Fibroblast of pulmonary artery (primary cell): Measurements from ENCODE around the gene PTPRN2.
"Not testable (repeated sequence)": the region's sequence is repeated elsewhere in the genome, so short reads cannot be mapped to it uniquely, and the experiment has no call there.

Experiments used
- DNase-seq: peaks from one replicate; pipeline ENCODE4 v3.0.0-alpha.2; 2010; ENCODE audit warnings: low read depth
- H3K4me3 ChIP-seq: replicated peaks from 2 replicates; pipeline ENCODE4 v1.5.1; 2011; ENCODE audit warnings: low read depth, mild to moderate bottlenecking, control low read depth, low read length, moderate library complexity
- TF ChIP-seq, protein P1 (sequence below): IDR thresholded peaks from 2 replicates; pipeline ENCODE4 v1.5.1; 2011; ENCODE audit warnings: mild to moderate bottlenecking, control low read depth, low read length, inconsistent platforms; ENCODE audit errors: missing control alignments

Gene PTPRN2

DNA sequence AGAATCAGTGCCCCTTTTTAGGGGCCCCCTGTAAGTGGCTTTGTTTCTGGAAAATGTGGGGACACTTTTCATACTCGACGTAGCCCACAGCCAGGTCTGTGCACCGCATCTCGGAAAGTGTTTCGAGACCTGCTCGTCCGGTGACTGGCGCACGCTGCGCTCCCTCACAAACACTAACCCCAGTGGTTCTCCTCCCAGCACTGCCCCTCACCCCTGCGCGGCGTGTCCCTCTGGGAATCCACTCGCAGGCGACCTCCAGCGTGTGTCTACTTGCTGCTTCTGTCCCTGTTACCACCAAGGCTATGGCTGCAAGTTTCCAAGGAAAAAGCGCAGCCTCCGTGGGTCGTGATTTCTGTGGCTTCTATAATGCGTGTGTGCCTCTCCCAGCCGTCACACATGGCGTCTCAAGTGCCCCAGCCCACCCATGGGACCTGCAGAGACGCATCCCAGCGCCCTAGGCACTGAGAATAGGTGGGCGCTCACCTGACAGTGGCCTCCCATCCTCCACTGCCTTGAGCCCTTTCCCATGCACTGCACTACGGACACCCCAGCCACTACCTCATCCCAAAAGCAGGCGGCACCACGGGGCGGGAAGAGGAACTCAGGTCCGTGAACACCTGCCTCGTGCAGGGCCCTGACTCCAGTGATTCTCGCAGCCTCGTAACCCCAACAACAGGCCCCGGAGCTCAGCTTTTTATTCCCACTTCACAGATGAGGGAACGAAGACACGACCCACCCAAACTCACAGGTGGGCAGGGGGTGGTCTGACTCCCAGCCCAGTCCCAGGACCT is 49.3 kb downstream of the PTPRN2 start:
- TF ChIP-seq, protein P1, sequence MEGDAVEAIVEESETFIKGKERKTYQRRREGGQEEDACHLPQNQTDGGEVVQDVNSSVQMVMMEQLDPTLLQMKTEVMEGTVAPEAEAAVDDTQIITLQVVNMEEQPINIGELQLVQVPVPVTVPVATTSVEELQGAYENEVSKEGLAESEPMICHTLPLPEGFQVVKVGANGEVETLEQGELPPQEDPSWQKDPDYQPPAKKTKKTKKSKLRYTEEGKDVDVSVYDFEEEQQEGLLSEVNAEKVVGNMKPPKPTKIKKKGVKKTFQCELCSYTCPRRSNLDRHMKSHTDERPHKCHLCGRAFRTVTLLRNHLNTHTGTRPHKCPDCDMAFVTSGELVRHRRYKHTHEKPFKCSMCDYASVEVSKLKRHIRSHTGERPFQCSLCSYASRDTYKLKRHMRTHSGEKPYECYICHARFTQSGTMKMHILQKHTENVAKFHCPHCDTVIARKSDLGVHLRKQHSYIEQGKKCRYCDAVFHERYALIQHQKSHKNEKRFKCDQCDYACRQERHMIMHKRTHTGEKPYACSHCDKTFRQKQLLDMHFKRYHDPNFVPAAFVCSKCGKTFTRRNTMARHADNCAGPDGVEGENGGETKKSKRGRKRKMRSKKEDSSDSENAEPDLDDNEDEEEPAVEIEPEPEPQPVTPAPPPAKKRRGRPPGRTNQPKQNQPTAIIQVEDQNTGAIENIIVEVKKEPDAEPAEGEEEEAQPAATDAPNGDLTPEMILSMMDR, result no peak
- DNase-seq, result no peak
- H3K4me3 ChIP-seq, result no peak overlapping the region

DNA sequence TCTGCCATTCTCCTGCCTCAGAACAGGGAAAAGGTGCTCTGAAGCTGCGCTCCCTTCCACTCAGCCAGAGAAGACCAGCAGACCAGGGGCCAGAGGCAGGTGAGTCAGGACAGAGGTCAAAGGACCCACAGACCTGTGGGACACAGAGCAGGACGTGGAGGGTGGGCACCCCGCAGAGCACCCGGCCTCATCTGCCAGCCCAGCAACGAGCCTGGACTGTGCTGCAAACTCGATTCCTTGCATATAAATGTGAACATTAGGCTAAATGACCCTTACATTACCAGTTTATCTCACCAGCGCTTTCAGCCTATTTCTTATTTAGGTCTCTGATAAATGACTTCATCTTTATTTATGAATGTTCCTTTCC is 50.1 kb downstream of the PTPRN2 start:
- TF ChIP-seq, protein P1, result no peak
- H3K4me3 ChIP-seq, result no peak overlapping the region
- no peak for DNase-seq

DNA sequence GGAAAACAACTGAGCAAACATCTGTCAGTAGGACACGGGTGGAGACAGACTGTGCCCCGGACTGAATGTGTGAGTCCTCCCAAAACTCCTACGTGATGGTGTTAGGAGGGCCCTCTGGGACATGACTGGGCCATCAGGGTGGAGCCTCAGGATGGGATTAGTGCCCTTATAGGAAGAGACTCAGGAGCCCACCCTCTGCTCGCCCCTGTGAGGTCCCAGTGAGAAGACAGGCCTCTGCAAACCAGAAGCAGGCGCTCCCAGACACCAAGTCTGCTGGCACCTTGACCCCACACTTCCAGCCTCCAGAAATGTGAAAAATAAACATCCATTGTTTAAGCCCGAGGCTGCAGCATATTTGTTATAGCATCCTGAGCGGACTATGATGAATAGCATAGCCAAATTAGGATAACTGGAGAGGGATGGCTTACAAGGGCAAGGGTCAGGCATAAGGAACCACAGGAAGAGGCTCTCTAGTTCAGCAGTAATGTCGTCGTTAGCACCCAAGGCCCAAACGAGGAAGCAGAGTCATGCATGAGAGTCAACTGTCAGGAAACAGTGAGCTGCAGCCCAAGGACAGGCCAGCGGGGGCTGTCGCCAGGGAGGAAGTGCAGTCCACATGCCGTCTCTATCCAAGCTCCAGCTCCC is 50.6 kb downstream of the PTPRN2 start:
- TF ChIP-seq, protein P1, result no peak
- DNase-seq, result no peak
- no peak overlapping the region for H3K4me3 ChIP-seq

DNA sequence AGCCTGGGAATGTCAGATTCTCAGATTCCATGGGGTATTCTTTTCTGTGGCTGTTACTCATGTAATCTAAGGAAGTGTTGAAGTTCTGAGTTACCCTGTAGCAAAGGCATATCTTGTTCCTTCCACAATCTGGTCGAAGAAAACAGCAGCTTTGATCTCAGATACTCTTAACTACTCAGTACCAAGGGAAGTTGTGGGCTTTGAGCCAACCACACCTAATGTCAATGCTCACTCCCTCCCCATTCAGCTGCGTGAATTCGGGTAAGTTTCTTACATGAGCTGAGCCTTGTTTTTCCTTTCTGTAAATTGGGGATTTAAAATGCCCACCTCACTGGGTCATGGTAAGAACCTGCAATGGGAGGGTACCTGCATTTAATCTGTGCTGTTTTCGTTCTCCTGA is 52.5 kb downstream of the PTPRN2 start:
- TF ChIP-seq, protein P1, result no peak
- no peak overlapping the region for H3K4me3 ChIP-seq
- DNase-seq, result no peak

DNA sequence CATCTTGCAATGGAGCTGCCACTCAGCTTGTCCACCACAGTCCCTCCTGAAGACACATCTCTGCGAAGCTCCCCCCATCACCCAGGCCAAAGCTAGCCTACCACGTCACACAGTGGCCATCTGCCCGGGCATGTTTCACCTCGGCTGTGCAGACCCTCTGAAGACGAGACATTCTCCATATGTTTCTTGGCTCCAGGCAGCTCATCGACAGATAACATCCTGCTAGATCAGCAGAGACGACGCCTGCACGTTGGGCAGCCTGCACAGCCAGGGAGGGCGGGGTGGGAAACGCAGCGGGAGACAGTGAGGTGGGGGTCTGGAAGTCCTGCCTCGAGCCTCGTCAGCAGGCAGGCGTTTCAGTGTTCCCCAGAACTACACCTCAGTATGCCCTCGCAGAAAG is 53.0 kb downstream of the PTPRN2 start:
- TF ChIP-seq, protein P1, result no peak
- no peak overlapping the region for H3K4me3 ChIP-seq
- no peak for DNase-seq

DNA sequence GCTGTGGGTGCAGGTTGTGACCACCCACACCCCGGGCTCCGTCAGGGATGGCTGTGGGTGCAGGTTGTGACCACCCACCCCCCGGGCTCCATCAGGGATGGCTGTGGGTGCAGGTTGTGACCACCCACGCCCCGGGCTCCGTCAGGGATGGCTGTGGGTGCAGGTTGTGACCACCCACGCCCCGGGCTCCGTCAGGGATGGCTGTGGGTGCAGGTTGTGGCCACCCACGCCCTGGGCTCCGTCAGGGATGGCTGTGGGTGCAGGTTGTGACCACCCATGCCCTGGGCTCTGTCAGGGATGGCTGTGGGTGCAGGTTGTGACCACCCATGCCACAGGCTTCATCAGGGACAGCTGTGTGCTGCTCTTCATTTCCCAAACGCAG is 53.5 kb downstream of the PTPRN2 start:
- H3K4me3 ChIP-seq, DNase-seq: not testable (repeated sequence)

DNA sequence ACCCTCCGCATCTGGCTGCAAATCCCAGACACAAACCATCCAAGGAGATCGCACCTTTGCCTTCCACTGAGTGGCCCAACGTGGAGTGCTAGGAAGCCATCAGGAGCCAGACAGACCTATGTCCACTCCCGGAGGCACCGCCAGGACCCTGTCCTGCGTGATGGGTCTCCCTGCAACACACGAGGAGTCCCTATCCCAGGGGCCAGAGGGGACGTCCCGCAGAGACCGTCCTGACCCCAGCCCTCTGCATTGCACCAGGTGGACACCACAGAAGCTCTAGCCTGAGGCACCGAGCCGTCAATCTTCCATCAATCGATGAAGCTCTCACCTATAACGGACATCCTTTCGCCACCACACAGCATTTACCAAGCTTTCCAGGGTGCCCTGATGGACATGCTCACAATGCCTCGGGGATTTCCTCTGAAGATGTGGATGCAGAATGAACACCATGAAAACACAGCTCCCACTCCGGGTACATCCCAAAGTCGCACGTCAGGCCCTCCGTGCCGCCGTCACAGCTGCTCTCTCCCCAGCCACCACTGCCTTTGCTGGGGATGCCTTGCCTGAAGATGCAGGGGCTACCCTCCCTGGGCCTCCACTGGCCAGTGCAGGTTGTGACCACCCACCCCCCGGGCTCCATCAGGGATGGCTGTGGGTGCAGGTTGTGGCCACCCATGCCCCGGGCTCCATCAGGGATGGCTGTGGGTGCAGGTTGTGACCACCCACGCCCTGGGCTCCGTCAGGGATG is 54.1 kb downstream of the PTPRN2 start:
- no peak for DNase-seq
- no peak overlapping the region for H3K4me3 ChIP-seq
- TF ChIP-seq, protein P1, result no peak
